ENCODE data around the gene SLC12A8. TPM values are rescaled to one million over a fixed set of nuclear protein-coding genes. Genes with fewer than 3 reads are reported as not detected.

Gene SLC12A8
- total and polyA plus RNA-seq, 2 donors (not counting 1 experiment from before 2014, with no cell fraction given), result 15.1 to 19.5 TPM

DNA sequence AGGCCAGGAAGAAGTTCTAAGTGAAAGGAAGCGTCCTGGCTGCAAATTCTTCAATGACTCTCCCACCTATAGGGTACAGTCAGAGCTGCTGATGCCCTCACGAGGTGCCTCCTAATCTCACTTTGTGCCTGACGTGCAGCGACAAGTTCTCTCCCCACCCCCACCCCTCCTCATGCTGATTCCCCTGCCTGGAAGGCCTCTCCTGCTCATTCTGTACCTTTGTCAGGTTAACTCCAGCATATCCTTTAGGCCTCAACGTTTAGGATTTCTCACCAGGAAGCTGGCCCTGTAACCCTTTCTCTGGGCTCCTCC is 25.0 kb downstream of the SLC12A8 start:
- H3K27me3 ChIP-seq (ENCODE audit: control insufficient read depth, insufficient read depth, low read length), result peaks cover 2% of the 10 kb centered on the region
- H2AFZ ChIP-seq (ENCODE audit: low read length), result no peak overlapping the region
- peaks cover 4% of the 10 kb centered on the region for H3K4me1 ChIP-seq (ENCODE audit: control insufficient read depth, extremely low read depth, insufficient read depth, low read length)
- H3K4me2 ChIP-seq (ENCODE audit: extremely low read depth, insufficient read depth, low read length), result no peak overlapping the region
- H3K4me3 ChIP-seq (replicated peaks in 1 of 4; ENCODE audit: control extremely low read depth in 1 of 4, insufficient read depth in 1 of 4, low read depth in 3 of 4, low read length in 4 of 4), result no peak overlapping the region
- DNase-seq (ENCODE audit: low read depth in 2 of 2), result no peak
- H3K79me2 ChIP-seq (ENCODE audit: control insufficient read depth, insufficient read depth, low read length), result no peaks in the 10 kb centered on the region
- H3K9ac ChIP-seq (ENCODE audit: insufficient read depth, low read length), result no peak overlapping the region
- H3K36me3 ChIP-seq (ENCODE audit: control insufficient read depth, insufficient read depth, low read length), result no peaks in the 10 kb centered on the region
- H3K27ac ChIP-seq (ENCODE audit: insufficient read depth, low read length), result no peak overlapping the region
- TF ChIP-seq, protein P1, sequence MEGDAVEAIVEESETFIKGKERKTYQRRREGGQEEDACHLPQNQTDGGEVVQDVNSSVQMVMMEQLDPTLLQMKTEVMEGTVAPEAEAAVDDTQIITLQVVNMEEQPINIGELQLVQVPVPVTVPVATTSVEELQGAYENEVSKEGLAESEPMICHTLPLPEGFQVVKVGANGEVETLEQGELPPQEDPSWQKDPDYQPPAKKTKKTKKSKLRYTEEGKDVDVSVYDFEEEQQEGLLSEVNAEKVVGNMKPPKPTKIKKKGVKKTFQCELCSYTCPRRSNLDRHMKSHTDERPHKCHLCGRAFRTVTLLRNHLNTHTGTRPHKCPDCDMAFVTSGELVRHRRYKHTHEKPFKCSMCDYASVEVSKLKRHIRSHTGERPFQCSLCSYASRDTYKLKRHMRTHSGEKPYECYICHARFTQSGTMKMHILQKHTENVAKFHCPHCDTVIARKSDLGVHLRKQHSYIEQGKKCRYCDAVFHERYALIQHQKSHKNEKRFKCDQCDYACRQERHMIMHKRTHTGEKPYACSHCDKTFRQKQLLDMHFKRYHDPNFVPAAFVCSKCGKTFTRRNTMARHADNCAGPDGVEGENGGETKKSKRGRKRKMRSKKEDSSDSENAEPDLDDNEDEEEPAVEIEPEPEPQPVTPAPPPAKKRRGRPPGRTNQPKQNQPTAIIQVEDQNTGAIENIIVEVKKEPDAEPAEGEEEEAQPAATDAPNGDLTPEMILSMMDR (conservative IDR thresholded peaks at IDR 0.05 in 1 of 2, IDR thresholded peaks at IDR 0.05 in 1 of 2; ENCODE audit: low read depth in 1 of 2, low read length in 2 of 2), result no peak
- TF ChIP-seq EZH2 (IDR thresholded peaks at IDR 0.05; ENCODE audit: low read length, missing control alignments), result no peak
- H3K9me3 ChIP-seq (ENCODE audit: control insufficient read depth, insufficient read depth, low read depth, low read length), result no peaks in the 10 kb centered on the region
- no peaks in the 10 kb centered on the region for H4K20me1 ChIP-seq (ENCODE audit: control insufficient read depth, extremely low read depth, insufficient read depth, low read length)

DNA sequence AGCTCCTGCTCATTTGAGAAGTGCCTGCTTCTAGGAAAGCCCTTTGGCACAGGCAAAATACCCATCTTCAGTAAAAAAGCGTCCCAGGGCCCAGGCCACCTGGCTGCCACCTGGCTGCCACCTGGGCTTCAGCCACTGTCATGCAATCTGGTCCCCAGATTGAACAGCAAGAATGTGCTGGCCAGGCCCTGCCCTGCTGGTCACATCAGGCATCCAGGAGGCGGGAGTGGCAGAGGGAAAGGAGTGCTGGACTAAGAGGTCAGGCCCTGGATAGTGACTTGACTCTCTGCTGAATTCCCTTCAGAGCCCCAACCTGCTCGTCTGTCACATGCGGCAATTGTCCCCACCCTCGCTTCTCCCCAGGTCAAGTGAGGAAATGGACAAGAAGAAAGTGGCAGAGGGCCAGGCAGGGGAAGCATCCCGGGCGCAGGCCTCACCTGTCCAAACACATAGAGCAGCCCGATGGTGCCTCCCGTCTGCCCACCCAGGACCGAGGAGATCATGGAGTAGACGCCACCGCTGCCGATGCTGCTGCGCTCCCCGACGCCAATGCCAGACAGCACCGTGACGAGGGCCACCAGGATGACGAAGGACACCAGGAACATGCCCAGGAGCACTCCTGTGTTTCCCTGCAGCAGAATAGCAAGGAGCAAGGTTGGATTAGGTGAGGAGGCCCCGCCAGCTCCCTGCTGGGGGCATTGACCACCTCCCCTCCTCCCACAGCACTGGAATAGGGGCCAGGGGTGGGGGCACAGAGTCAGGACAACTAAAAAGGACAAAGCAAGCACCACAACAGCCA is 25.5 kb downstream of the SLC12A8 start:
- Histone ChIP-seq H3K4me2 (ENCODE audit: extremely low read depth, insufficient read depth, low read length) (no peak overlapping the region), H3K27ac (ENCODE audit: insufficient read depth, low read length) (no peak overlapping the region)
- DNase-seq (ENCODE audit: low read depth in 2 of 2), result no peak

DNA sequence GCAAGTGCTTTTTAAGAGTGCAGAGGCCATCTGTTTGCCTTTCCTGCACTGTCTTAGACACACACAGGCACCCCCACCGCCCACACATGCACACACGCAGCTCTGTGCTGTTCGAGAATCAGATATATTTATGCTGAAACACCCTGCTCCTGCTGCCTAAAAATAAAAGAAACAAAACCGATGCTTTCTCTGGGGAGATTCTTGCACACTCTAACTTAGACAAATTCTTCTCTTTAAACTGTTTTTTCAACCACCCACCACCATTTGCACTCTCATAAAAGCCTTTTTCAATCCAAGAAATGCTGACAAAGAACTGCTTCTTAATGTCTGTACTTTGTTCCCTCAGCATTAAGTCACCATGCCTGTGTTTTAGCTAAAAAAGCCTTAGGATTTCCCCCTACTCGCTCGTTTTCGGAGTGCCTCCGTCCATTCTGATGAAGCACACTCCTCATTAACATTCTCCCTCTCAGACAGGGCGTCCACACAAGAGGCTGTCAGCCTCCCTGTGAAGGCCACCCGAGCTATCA is 26.2 kb downstream of the SLC12A8 start:
- Histone ChIP-seq H4K20me1 (ENCODE audit: control insufficient read depth, extremely low read depth, insufficient read depth, low read length) (no peaks in the 10 kb centered on the region), H3K4me1 (ENCODE audit: control insufficient read depth, extremely low read depth, insufficient read depth, low read length) (peaks cover 4% of the 10 kb centered on the region), H3K27ac (ENCODE audit: insufficient read depth, low read length) (no peak overlapping the region), H2AFZ (ENCODE audit: low read length) (peak overlapping the region; percentile 37), H3K4me3 (replicated peaks in 1 of 4; ENCODE audit: control extremely low read depth in 1 of 4, insufficient read depth in 1 of 4, low read depth in 3 of 4, low read length in 4 of 4) (no peak overlapping the region), H3K9ac (ENCODE audit: insufficient read depth, low read length) (no peak overlapping the region), H3K79me2 (ENCODE audit: control insufficient read depth, insufficient read depth, low read length) (no peaks in the 10 kb centered on the region), H3K9me3 (ENCODE audit: control insufficient read depth, insufficient read depth, low read depth, low read length) (no peaks in the 10 kb centered on the region), H3K27me3 (ENCODE audit: control insufficient read depth, insufficient read depth, low read length) (peaks cover 2% of the 10 kb centered on the region), H3K4me2 (ENCODE audit: extremely low read depth, insufficient read depth, low read length) (peak overlapping the region; percentile 55), H3K36me3 (ENCODE audit: control insufficient read depth, insufficient read depth, low read length) (no peaks in the 10 kb centered on the region)
- peak; percentile 51 to 60 for DNase-seq (ENCODE audit: low read depth in 2 of 2)
- TF ChIP-seq EZH2 (IDR thresholded peaks at IDR 0.05; ENCODE audit: low read length, missing control alignments), result no peak
- TF ChIP-seq, protein P1 (conservative IDR thresholded peaks at IDR 0.05 in 1 of 2, IDR thresholded peaks at IDR 0.05 in 1 of 2; ENCODE audit: low read depth in 1 of 2, low read length in 2 of 2), result no peak

More for the DNA sequence above, 25.5 kb downstream of the SLC12A8 start:
- TF ChIP-seq EZH2 (IDR thresholded peaks at IDR 0.05; ENCODE audit: low read length, missing control alignments), result no peak
- TF ChIP-seq, protein P1 (conservative IDR thresholded peaks at IDR 0.05 in 1 of 2, IDR thresholded peaks at IDR 0.05 in 1 of 2; ENCODE audit: low read depth in 1 of 2, low read length in 2 of 2), result no peak
- Histone ChIP-seq H3K79me2 (ENCODE audit: control insufficient read depth, insufficient read depth, low read length) (no peaks in the 10 kb centered on the region), H3K4me3 (replicated peaks in 1 of 4; ENCODE audit: control extremely low read depth in 1 of 4, insufficient read depth in 1 of 4, low read depth in 3 of 4, low read length in 4 of 4) (no peak overlapping the region), H2AFZ (ENCODE audit: low read length) (no peak overlapping the region), H4K20me1 (ENCODE audit: control insufficient read depth, extremely low read depth, insufficient read depth, low read length) (no peaks in the 10 kb centered on the region), H3K4me1 (ENCODE audit: control insufficient read depth, extremely low read depth, insufficient read depth, low read length) (peaks cover 4% of the 10 kb centered on the region), H3K9me3 (ENCODE audit: control insufficient read depth, insufficient read depth, low read depth, low read length) (no peaks in the 10 kb centered on the region), H3K9ac (ENCODE audit: insufficient read depth, low read length) (no peak overlapping the region), H3K36me3 (ENCODE audit: control insufficient read depth, insufficient read depth, low read length) (no peaks in the 10 kb centered on the region), H3K27me3 (ENCODE audit: control insufficient read depth, insufficient read depth, low read length) (peaks cover 2% of the 10 kb centered on the region)
